Endothelial cell of umbilical vein (primary cell): ENCODE data around the gene RTF2. TPM values are rescaled to one million over a fixed set of nuclear protein-coding genes. Genes with fewer than 3 reads are reported as not detected.

Experiments
- BruUV-seq: library from RNA; stranded (reverse); fragments of 400-500 nt; replicated peaks from 2 replicates; lab custom pipeline; 2021; lab: Mats Ljungman, UMichigan
- CTCF ChIA-PET: fragments of 300-600, 350-600 bp; sonication (Branson Sonifier 250); formaldehyde crosslinking; loops from one replicate; lab custom pipeline; 2021; ENCODE audit warnings: antibody characterized with exemption, inconsistent platforms; lab: Charles Lee
- POLR2A ChIA-PET: fragments of 300-600, 350-600 bp; sonication (Branson Sonifier 250); formaldehyde crosslinking; loops from one replicate; lab custom pipeline; 2021; ENCODE audit warnings: antibody characterized with exemption, inconsistent platforms; lab: Charles Lee
- DNase-seq: peaks from one replicate; pipeline ENCODE4 v3.0.0-alpha.2; 2011; ENCODE audit warnings: low read depth, low spot score
- FAIRE-seq: peaks from 2 replicates; lab custom pipeline; 2011; peaks lifted over from hg19 to GRCh38; lab: Jason Lieb, UNC
- H2AFZ ChIP-seq: 2 replicates; pipeline ENCODE4 v1.6.0; 2012; ENCODE audit warnings: low read depth, low read length, control low read depth, inconsistent platforms
- H3K27ac ChIP-seq: 2 replicates; pipeline ENCODE4 v1.5.1; 2011; ENCODE audit warnings: low read depth, mild to moderate bottlenecking, control low read depth, low read length, moderate library complexity; ENCODE audit not compliant: insufficient read depth
- H3K27me3 ChIP-seq, 2 experiments: 2 replicates each; pipeline versions ENCODE4 v1.6.0 to v1.6.1; 2011; ENCODE audit warnings: low read length in 2 of 2, mixed read lengths in 1 of 2; ENCODE audit not compliant: control insufficient read depth in 2 of 2, insufficient read depth in 2 of 2
- H3K36me3 ChIP-seq, 2 experiments: 2 replicates in 1 of 2; 3 replicates in 1 of 2; pipeline ENCODE4 v1.5.1; 2011; ENCODE audit warnings: low read length in 2 of 2, mild to moderate bottlenecking in 1 of 2, moderate library complexity in 1 of 2; ENCODE audit not compliant: control insufficient read depth in 2 of 2, insufficient read depth in 2 of 2; ENCODE audit errors: extremely low read depth in 1 of 2
- H3K4me1 ChIP-seq: 3 replicates; pipeline ENCODE4 v1.5.1; 2011; ENCODE audit warnings: mild to moderate bottlenecking, low read length; ENCODE audit not compliant: control insufficient read depth, insufficient read depth; ENCODE audit errors: extremely low read depth
- H3K4me2 ChIP-seq: 2 replicates; pipeline ENCODE4 v1.6.1; 2011; ENCODE audit warnings: low read length, control low read depth, mixed read lengths; ENCODE audit not compliant: insufficient read depth
- H3K4me3 ChIP-seq, 3 experiments: fragments of 200-600 bp in 1 of 3; sonication (generic), shearing (Covaris generic) in 1 of 3; replicated peaks in 1 of 3; 2 replicates each; pipeline ENCODE4 v1.5.1; 2011 to 2016; ENCODE audit warnings: control low read depth in 3 of 3, low read length in 3 of 3, mild to moderate bottlenecking in 2 of 3, inconsistent platforms in 1 of 3, low read depth in 1 of 3, moderate library complexity in 1 of 3; ENCODE audit not compliant: insufficient read depth in 1 of 3
- H3K79me2 ChIP-seq: 2 replicates; pipeline ENCODE4 v1.6.0; 2012; ENCODE audit warnings: low read length, inconsistent platforms; ENCODE audit not compliant: control insufficient read depth, insufficient read depth
- H3K9ac ChIP-seq: replicated peaks from 2 replicates; pipeline ENCODE3; 2011; ENCODE audit warnings: low read length, control low read depth; ENCODE audit not compliant: insufficient read depth; ENCODE audit errors: extremely low read depth
- H3K9me1 ChIP-seq: replicated peaks from 3 replicates; pipeline ENCODE4 v1.6.0; 2011; ENCODE audit warnings: mild to moderate bottlenecking, low read length; ENCODE audit not compliant: control insufficient read depth, insufficient read depth; ENCODE audit errors: extremely low read depth
- H3K9me3 ChIP-seq: replicated peaks from 2 replicates; pipeline ENCODE4 v1.5.1; 2012; ENCODE audit warnings: low read length, inconsistent platforms; ENCODE audit not compliant: control insufficient read depth, insufficient read depth
- H4K20me1 ChIP-seq: replicated peaks from 2 replicates; pipeline ENCODE3; 2011; ENCODE audit warnings: mild to moderate bottlenecking, low read length; ENCODE audit not compliant: control insufficient read depth, insufficient read depth; ENCODE audit errors: extremely low read depth
- CTCF ChIP-seq, 2 donors: IDR thresholded peaks; 1 replicate in 1 of 2; 2 replicates in 1 of 2; pipeline ENCODE4 v1.5.1; 2011; ENCODE audit warnings: low read length in 2 of 2, mild to moderate bottlenecking in 2 of 2, moderate library complexity in 2 of 2, control low read depth in 1 of 2, inconsistent platforms in 1 of 2, low read depth in 1 of 2; ENCODE audit not compliant: insufficient read depth in 1 of 2; ENCODE audit errors: extremely low read depth in 1 of 2
- EZH2 ChIP-seq: IDR thresholded peaks from 2 replicates; pipeline ENCODE4 v1.6.1; 2012; ENCODE audit warnings: borderline replicate concordance, low read depth, mild to moderate bottlenecking, moderate library complexity, low read length, inconsistent platforms; ENCODE audit not compliant: severe bottlenecking
- FOS ChIP-seq: IDR thresholded peaks from 2 replicates; pipeline ENCODE4 v1.6.1; 2011; ENCODE audit warnings: mild to moderate bottlenecking, low read length, moderate library complexity, borderline replicate concordance; ENCODE audit not compliant: insufficient read depth
- GATA2 ChIP-seq: IDR thresholded peaks from 2 replicates; pipeline ENCODE4 v1.7.0; 2011; ENCODE audit warnings: low read depth, mild to moderate bottlenecking, moderate library complexity, mixed read lengths, low read length; ENCODE audit not compliant: insufficient read length, insufficient read depth
- JUN ChIP-seq: IDR thresholded peaks from 2 replicates; pipeline ENCODE4 v1.6.1; 2011; ENCODE audit warnings: borderline replicate concordance, low read depth; ENCODE audit not compliant: insufficient read length, insufficient read depth
- MAX ChIP-seq: IDR thresholded peaks from 2 replicates; pipeline ENCODE4 v1.6.1; 2011; ENCODE audit not compliant: insufficient read depth, insufficient read length
- MYC ChIP-seq: IDR thresholded peaks from one replicate; pipeline ENCODE4 v1.6.1; 2011; ENCODE audit warnings: mild to moderate bottlenecking, low read depth, low read length
- POLR2A ChIP-seq: IDR thresholded peaks from 2 replicates; pipeline ENCODE4 v1.6.1; 2012; ENCODE audit warnings: low read depth, mild to moderate bottlenecking, control low read depth, low read length
- POLR2AphosphoS5 ChIP-seq: IDR thresholded peaks from 2 replicates; pipeline ENCODE4 v1.6.1; 2012; ENCODE audit warnings: low read depth, mild to moderate bottlenecking, control low read depth, low read length, moderate library complexity; ENCODE audit not compliant: insufficient read depth
- dilution Hi-C: fragments of 300-500 bp; cut with MboI; formaldehyde crosslinking; loops from one replicate; pipeline ENCODE4 v1.15.0; 2019; ENCODE audit warnings: low sequenced_read_pairs; ENCODE audit not compliant: extremely low pct_ligation_motif_present
- intact Hi-C: fragments of 100-400 bp; cut with micrococcal nuclease; formaldehyde crosslinking; loops from one replicate; pipeline ENCODE4 v1.10.0; 2022
- polyA plus RNA-seq, 4 experiments: library from polyadenylated mRNA; depleted of rRNA in 3 of 4; stranded (reverse) in 3 of 4; unstranded in 1 of 4; fragments of >200 nt; gene quantifications; 2 replicates each; pipeline versions ENCODE4 v1.2.1 to v1.2.3, GENCODE V29; 2011 to 2012; ENCODE audit warnings: missing spikeins in 1 of 4
- total RNA-seq: library from RNA; stranded (reverse); gene quantifications from 2 replicates; pipeline ENCODE4 v1.2.3, GENCODE V29; 2021

The RTF2 gene
- total and polyA plus RNA-seq, 2 donors (not counting 3 experiments of a cell fraction or from before 2014, with no cell fraction given), result 68.8 to 84.7 TPM

GRCh38 chr20:56429941-56430340, 38.5 kb upstream of the RTF2 start:
- ChIA-PET CTCF (no interaction called here), POLR2A (no interaction called here)
- BruUV-seq, result no TSS peak
- Histone ChIP-seq H3K9me1 (no peaks in the 10 kb centered on the region), H3K79me2 (no peaks in the 10 kb centered on the region), H3K4me1 (peaks cover 2% of the 10 kb centered on the region), H3K4me2 (no peak overlapping the region), H3K4me3 (no peak overlapping the region), H2AFZ (no peak overlapping the region), H4K20me1 (no peaks in the 10 kb centered on the region), H3K9ac (no peak overlapping the region), H3K36me3 (no peaks in the 10 kb centered on the region), H3K27ac (no peak overlapping the region), H3K9me3 (no peaks in the 10 kb centered on the region), H3K27me3 (peaks cover 69 to 75% of the 10 kb centered on the region in 2 experiments)
- FAIRE-seq, result no peak
- TF ChIP-seq POLR2A (no peak), MYC (no peak), EZH2 (no peak), FOS (no peak), CTCF (IDR thresholded peaks at IDR 0.05; ENCODE audit: extremely low read depth in 1 of 2, insufficient read depth in 1 of 2, low read depth in 1 of 2, low read length in 2 of 2) (no peak), JUN (no peak), MAX (no peak), POLR2AphosphoS5 (no peak), GATA2 (no peak)
- DNase-seq, result no peak
- intact Hi-C loops, result no loop called here
- dilution Hi-C loops, result no loop called here
